B cell (primary cell): ENCODE results near the gene LTA4H. TPM values are rescaled to one million over a fixed set of nuclear protein-coding genes. Genes with fewer than 3 reads are reported as not detected.

Experiments used
- ATAC-seq: fragments of 200-7000 bp; cut with Tn5 transposase; one replicate; pipeline ENCODE4 v1.10.0; 2021; ENCODE audit warnings: low read depth, mild to moderate bottlenecking, moderate number of reproducible peaks, moderate library complexity
- CTCF ChIA-PET: fragments of 350-600 bp; sonication (Branson Sonifier 250); formaldehyde crosslinking; loops from one replicate; lab custom pipeline; 2021; ENCODE audit warnings: antibody characterized with exemption, inconsistent platforms; lab: Charles Lee
- POLR2A ChIA-PET: fragments of 350-600 bp; sonication (Branson Sonifier 250); formaldehyde crosslinking; loops from one replicate; lab custom pipeline; 2021; ENCODE audit warnings: antibody characterized with exemption; lab: Charles Lee
- DNase-seq: peaks from one replicate; pipeline ENCODE4 v3.0.0; 2013
- H2AFZ ChIP-seq: 2 replicates; pipeline ENCODE4 v1.6.1; 2012; ENCODE audit warnings: mild to moderate bottlenecking, low read depth, low read length; ENCODE audit not compliant: insufficient read depth, poor library complexity, severe bottlenecking
- H3K27ac ChIP-seq, 2 donors: 1 replicate in 1 of 2; 2 replicates in 1 of 2; pipeline ENCODE4 v1.5.1; 2012 to 2013; ENCODE audit warnings: low read length in 2 of 2, mild to moderate bottlenecking in 2 of 2, moderate library complexity in 1 of 2
- H3K27me3 ChIP-seq, 4 experiments: fragments of 200-600 bp in 1 of 4; sonication (generic) in 1 of 4; replicated peaks in 1 of 4; 1 replicate in 2 of 4; 2 replicates in 2 of 4; pipeline versions ENCODE4 v1.6.1 to v1.7.0; 2013 to 2016; ENCODE audit warnings: low read length in 3 of 4, mild to moderate bottlenecking in 2 of 4, mixed read lengths in 1 of 4, moderate library complexity in 1 of 4; ENCODE audit not compliant: insufficient read depth in 4 of 4, control insufficient read depth in 3 of 4; ENCODE audit errors: control extremely low read depth in 1 of 4
- H3K36me3 ChIP-seq, 2 experiments: replicated peaks in 1 of 2; 1 replicate in 1 of 2; 2 replicates in 1 of 2; pipeline versions ENCODE4 v1.6.1 to v1.7.1; 2013; ENCODE audit warnings: low read length in 1 of 2; ENCODE audit not compliant: insufficient read depth in 2 of 2, control insufficient read depth in 1 of 2; ENCODE audit errors: control extremely low read depth in 1 of 2, extremely low read depth in 1 of 2
- H3K4me1 ChIP-seq, 2 donors: fragments of 200-600 bp in 1 of 2; sonication (generic) in 1 of 2; 1 replicate in 1 of 2; 2 replicates in 1 of 2; pipeline versions ENCODE4 v1.5.1 to v1.6.1; 2013 to 2017; ENCODE audit warnings: low read length in 2 of 2; ENCODE audit not compliant: control insufficient read depth in 2 of 2, insufficient read depth in 2 of 2
- H3K4me2 ChIP-seq: replicated peaks from 2 replicates; pipeline ENCODE3; 2012; ENCODE audit warnings: mild to moderate bottlenecking, low read depth, low read length; ENCODE audit not compliant: poor library complexity, severe bottlenecking
- H3K4me3 ChIP-seq, 5 experiments: fragments of 200-600 bp in 1 of 5; sonication (generic) in 1 of 5; 1 replicate in 3 of 5; 2 replicates in 2 of 5; pipeline versions ENCODE4 v1.5.1 to v1.7.0; 2011 to 2016; ENCODE audit warnings: low read length in 4 of 5, mild to moderate bottlenecking in 4 of 5, low read depth in 2 of 5, control low read depth in 1 of 5, moderate library complexity in 1 of 5; ENCODE audit not compliant: insufficient read depth in 1 of 5; ENCODE audit errors: control extremely low read depth in 1 of 5, extremely low read depth in 1 of 5
- H3K79me2 ChIP-seq: fragments of 200-600 bp; sonication (generic); one replicate; pipeline ENCODE4 v1.6.0; 2016; ENCODE audit warnings: low read length; ENCODE audit not compliant: control insufficient read depth, insufficient read depth
- H3K9ac ChIP-seq: fragments of 200-600 bp; sonication (generic); 2 replicates; pipeline ENCODE4 v1.6.1; 2017; ENCODE audit warnings: mild to moderate bottlenecking, low read length, moderate library complexity
- H3K9me3 ChIP-seq, 3 donors: one replicate each; pipeline versions ENCODE4 v1.6.1 to v1.7.1; 2013; ENCODE audit warnings: low read length in 2 of 3; ENCODE audit not compliant: control insufficient read depth in 2 of 3, insufficient read depth in 1 of 3; ENCODE audit errors: control extremely low read depth in 1 of 3
- H4K20me1 ChIP-seq: 2 replicates; pipeline ENCODE4 v1.6.0; 2012; ENCODE audit warnings: mild to moderate bottlenecking, low read length; ENCODE audit not compliant: insufficient read depth, control insufficient read depth, poor library complexity, severe bottlenecking
- H3K27ac Mint-ChIP-seq: one replicate; pipeline ENCODE4 v1.8.0; 2021; ENCODE audit warnings: mixed read lengths
- H3K27me3 Mint-ChIP-seq: one replicate; pipeline ENCODE4 v1.8.0; 2021; ENCODE audit warnings: mixed read lengths
- H3K4me1 Mint-ChIP-seq: one replicate; pipeline ENCODE4 v1.8.0; 2021; ENCODE audit warnings: mixed read lengths
- H3K4me3 Mint-ChIP-seq: one replicate; pipeline ENCODE4 v1.8.0; 2021; ENCODE audit warnings: mixed read lengths
- H3K9me3 Mint-ChIP-seq: one replicate; pipeline ENCODE4 v1.8.0; 2022; ENCODE audit warnings: mixed read lengths; ENCODE audit not compliant: insufficient read depth
- EZH2 ChIP-seq: IDR thresholded peaks from 2 replicates; pipeline ENCODE4 v1.6.1; 2012; ENCODE audit warnings: borderline replicate concordance, low read depth, mild to moderate bottlenecking, moderate library complexity, low read length; ENCODE audit not compliant: insufficient read depth, poor library complexity, severe bottlenecking
- WGBS: methylation state at CpG from one replicate; pipeline ENCODE4 v1.1.5; 2013; ENCODE audit warnings: missing lambda C conversion rate; ENCODE audit not compliant: insufficient coverage; 5-methylcytosine and 5-hydroxymethylcytosine counted together
- intact Hi-C: fragments of 100-400 bp; cut with micrococcal nuclease; formaldehyde crosslinking; loops from one replicate; pipeline ENCODE4 v1.10.0; 2022
- polyA plus RNA-seq: library from polyadenylated mRNA; depleted of rRNA; stranded (reverse); fragments of >200 nt; gene quantifications from 2 replicates; pipeline ENCODE4 v1.2.3, GENCODE V29; 2012
- total RNA-seq, 2 donors: library from RNA; stranded (reverse); fragments of 120-200 nt in 1 of 2; gene quantifications; 1 replicate in 1 of 2; 2 replicates in 1 of 2; pipeline versions ENCODE4 v1.2.3 to v1.2.4, GENCODE V29; 2013 to 2022
- TF ChIP-seq, protein P1 (sequence below): fragments of 200-600 bp; IDR thresholded peaks from one replicate; pipeline ENCODE4 v1.8.0; 2022; ENCODE audit warnings: antibody characterized with exemption, mild to moderate bottlenecking

LTA4H gene
- total and polyA plus RNA-seq, 2 donors (not counting 1 experiment from before 2014, with no cell fraction given): 153 to 167 TPM

GRCh38 chr12:96046543-96047228, 11.3 kb upstream of the LTA4H start:
- ChIA-PET POLR2A (interaction anchor here (0.5 to 0.7 kb wide), 2 partner anchors 11 to 48 kb away, joined by 3 read pairs; no protein-coding TSS in a partner anchor), CTCF (interaction anchor here (0.8 to 1.8 kb wide), 4 partner anchors 11 to 169 kb away, joined by 3 to 8 read pairs (median 4); partner anchors contain the start of gene LTA4H)
- Histone ChIP-seq H3K9ac (no peak overlapping the region), H3K4me3 (no peak overlapping the region), H3K9me3 (peaks cover 0 to 6% (median 0%) of the 10 kb centered on the region in 3 donors), H2AFZ (peak overlapping the region; percentile 48), H4K20me1 (no peaks in the 10 kb centered on the region), H3K27ac (peak overlapping the region; percentile 34 to 82), H3K79me2 (no peaks in the 10 kb centered on the region), H3K27me3 (no peaks in the 10 kb centered on the region), H3K4me2 (peak overlapping the region; percentile 63), H3K4me1 (peaks cover 61 to 67% of the 10 kb centered on the region in 2 donors), H3K36me3 (no peaks in the 10 kb centered on the region)
- Mint-ChIP-seq H3K9me3 (no peaks in the 10 kb centered on the region), H3K27me3 (no peaks in the 10 kb centered on the region), H3K4me1 (peaks cover 58% of the 10 kb centered on the region), H3K4me3 (peak overlapping the region; percentile 83), H3K27ac (peak overlapping the region; percentile 87)
- no peak for TF ChIP-seq EZH2
- TF ChIP-seq, protein P1, sequence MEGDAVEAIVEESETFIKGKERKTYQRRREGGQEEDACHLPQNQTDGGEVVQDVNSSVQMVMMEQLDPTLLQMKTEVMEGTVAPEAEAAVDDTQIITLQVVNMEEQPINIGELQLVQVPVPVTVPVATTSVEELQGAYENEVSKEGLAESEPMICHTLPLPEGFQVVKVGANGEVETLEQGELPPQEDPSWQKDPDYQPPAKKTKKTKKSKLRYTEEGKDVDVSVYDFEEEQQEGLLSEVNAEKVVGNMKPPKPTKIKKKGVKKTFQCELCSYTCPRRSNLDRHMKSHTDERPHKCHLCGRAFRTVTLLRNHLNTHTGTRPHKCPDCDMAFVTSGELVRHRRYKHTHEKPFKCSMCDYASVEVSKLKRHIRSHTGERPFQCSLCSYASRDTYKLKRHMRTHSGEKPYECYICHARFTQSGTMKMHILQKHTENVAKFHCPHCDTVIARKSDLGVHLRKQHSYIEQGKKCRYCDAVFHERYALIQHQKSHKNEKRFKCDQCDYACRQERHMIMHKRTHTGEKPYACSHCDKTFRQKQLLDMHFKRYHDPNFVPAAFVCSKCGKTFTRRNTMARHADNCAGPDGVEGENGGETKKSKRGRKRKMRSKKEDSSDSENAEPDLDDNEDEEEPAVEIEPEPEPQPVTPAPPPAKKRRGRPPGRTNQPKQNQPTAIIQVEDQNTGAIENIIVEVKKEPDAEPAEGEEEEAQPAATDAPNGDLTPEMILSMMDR: no peak
- DNase-seq (no peak), ATAC-seq (no peak)
- 81% methylated on average over 2 of the region's 3 CpGs for WGBS
- intact Hi-C loops: no loop called here

DNA sequence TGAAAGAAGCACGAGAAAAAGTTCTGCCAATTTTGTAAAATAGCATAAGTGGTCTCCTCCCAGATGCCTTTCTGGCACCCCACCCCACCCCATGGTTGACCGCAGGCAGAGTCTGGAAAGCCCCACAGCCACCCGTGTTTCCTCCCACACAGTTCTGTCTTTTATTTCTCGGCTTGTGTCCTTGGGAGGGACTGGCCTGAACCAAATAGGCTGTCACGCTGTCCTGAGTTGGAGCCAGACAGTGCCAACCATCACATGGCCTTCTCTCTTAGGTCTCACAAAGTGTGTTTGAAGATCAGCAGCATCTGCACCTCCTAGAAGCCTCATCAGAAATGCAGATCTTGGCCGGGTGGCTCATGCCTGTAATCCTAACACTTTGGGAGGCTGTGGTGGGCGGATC, 10.2 kb upstream of the LTA4H start:
- 23% methylated on average over 7 of the region's 7 CpGs for WGBS
- TF ChIP-seq EZH2: no peak
- TF ChIP-seq, protein P1: no peak
- ChIA-PET CTCF (interaction anchor here (0.8 to 1.8 kb wide), 5 partner anchors 12 to 471 kb away, joined by 3 to 6 read pairs (median 4); no protein-coding TSS in a partner anchor), POLR2A (interaction anchor here (0.7 to 2.0 kb wide), 4 partner anchors 10 to 458 kb away, joined by 3 to 15 read pairs (median 7); partner anchors contain the start of genes CDK17 and LTA4H)
- Histone ChIP-seq H3K36me3 (no peaks in the 10 kb centered on the region), H3K79me2 (no peaks in the 10 kb centered on the region), H3K4me2 (peak overlapping the region; percentile 63), H3K4me3 (no peak overlapping the region), H3K9me3 (peaks cover 0 to 6% (median 0%) of the 10 kb centered on the region in 3 donors), H3K27me3 (no peaks in the 10 kb centered on the region), H3K4me1 (peaks cover 61 to 67% of the 10 kb centered on the region in 2 donors), H3K9ac (no peak overlapping the region), H3K27ac (peak overlapping the region; percentile 61 to 82), H2AFZ (peak overlapping the region; percentile 53), H4K20me1 (no peaks in the 10 kb centered on the region)
- peak overlapping the region; percentile 75 for H3K4me3 Mint-ChIP-seq
- no peaks in the 10 kb centered on the region for H3K9me3 Mint-ChIP-seq
- H3K27me3 Mint-ChIP-seq: no peaks in the 10 kb centered on the region
- DNase-seq: peak; percentile 76
- intact Hi-C loops: loop anchor here (1.0 to 2.0 kb wide), 2 partner anchors 9 to 17 kb away; no protein-coding TSS in a partner anchor
- peak overlapping the region; percentile 87 for H3K27ac Mint-ChIP-seq
- peak; percentile 71 for ATAC-seq
- peaks cover 59% of the 10 kb centered on the region for H3K4me1 Mint-ChIP-seq
